Glomerular visceral epithelial cell (primary cell): Measurements from ENCODE around the gene GPBP1L1.
"Not testable (repeated sequence)": the region's sequence is repeated elsewhere in the genome, so short reads cannot be mapped to it uniquely, and the experiment has no call there.

Experiments used
- DNase-seq: peaks from one replicate; pipeline ENCODE4 v3.0.0-alpha.2; 2016; ENCODE audit errors: extremely low spot score

GPBP1L1 gene

GRCh38 chr1:45686288-45687013, at the start of gene GPBP1L1:
Gene GPBP1L1 (minus strand): TSS chr1:45686533. CDS start chr1:45659087, 27,446 bp downstream.
- peak; percentile 98 for DNase-seq

- no peak for DNase-seq
Observed at GRCh38 chr1:45730780-45731319, 44.5 kb upstream of the GPBP1L1 start.

- no peak for DNase-seq
Observed at GRCh38 chr1:45730075-45730779, 43.9 kb upstream of the GPBP1L1 start.

GRCh38 chr1:45726007-45726406, 39.7 kb upstream of the GPBP1L1 start:
- not testable (repeated sequence) for DNase-seq

- DNase-seq, result no peak
Observed at GRCh38 chr1:45723248-45723930, 37.1 kb upstream of the GPBP1L1 start.

- DNase-seq, result no peak
Observed at GRCh38 chr1:45722809-45723208, 36.5 kb upstream of the GPBP1L1 start.

GRCh38 chr1:45721207-45721606, 34.9 kb upstream of the GPBP1L1 start:
- DNase-seq, result no peak

- DNase-seq, result no peak
Observed at GRCh38 chr1:45718289-45718688, 32.0 kb upstream of the GPBP1L1 start.

GRCh38 chr1:45717386-45717785, 31.1 kb upstream of the GPBP1L1 start:
- DNase-seq, result not testable (repeated sequence)

- DNase-seq, result no peak
Observed at GRCh38 chr1:45716700-45717099, 30.4 kb upstream of the GPBP1L1 start.

GRCh38 chr1:45713711-45714110, 27.4 kb upstream of the GPBP1L1 start:
- DNase-seq, result no peak

- DNase-seq, result no peak
Observed at GRCh38 chr1:45704637-45705036, 18.3 kb upstream of the GPBP1L1 start.

- no peak for DNase-seq
Observed at GRCh38 chr1:45694823-45695222, 8.5 kb upstream of the GPBP1L1 start.

GRCh38 chr1:45693811-45694210, 7.5 kb upstream of the GPBP1L1 start:
- not testable (repeated sequence) for DNase-seq

GRCh38 chr1:45687754-45688740, 1.7 kb upstream of the GPBP1L1 start, which contains the start of gene TMEM69:
Gene TMEM69 (plus strand): TSS chr1:45688181. CDS start chr1:45691069, 2,888 bp downstream.
- peak; percentile 89 for DNase-seq

- DNase-seq, result peak; percentile 98
Observed at GRCh38 chr1:45687014-45687753, 851 bp upstream of the GPBP1L1 start.

- DNase-seq, result peak; percentile 39
Observed at GRCh38 chr1:45686015-45686287, 382 bp downstream of the GPBP1L1 start.

- DNase-seq, result peak; percentile 12
Observed at GRCh38 chr1:45685308-45686014, 872 bp downstream of the GPBP1L1 start.

GRCh38 chr1:45684402-45684801, 1.9 kb downstream of the GPBP1L1 start:
- DNase-seq, result no peak

GRCh38 chr1:45682942-45683341, 3.4 kb downstream of the GPBP1L1 start:
- no peak for DNase-seq
